ENCODE measurements around the gene OGDH.

The OGDH gene

GRCh38 chr7:44599222-44599621, 7.2 kb upstream of the OGDH start:
- H3K27ac Mint-ChIP-seq: no peak overlapping the region

GRCh38 chr7:44602576-44602910, 3.9 kb upstream of the OGDH start:
- Mint-ChIP-seq H3K36me3 (ENCODE audit: low read depth) (peaks cover 7% of the 10 kb centered on the region), H3K27me3 (no peaks in the 10 kb centered on the region), H3K9me3 (no peaks in the 10 kb centered on the region), H3K4me1 (ENCODE audit: low read depth) (peaks cover 18% of the 10 kb centered on the region), H3K27ac (no peak overlapping the region), H3K4me3 (no peak overlapping the region)

More at GRCh38 chr7:44599222-44599621, 7.2 kb upstream of the OGDH start:
- H3K9me3 Mint-ChIP-seq: no peaks in the 10 kb centered on the region
- H3K4me3 Mint-ChIP-seq: no peak overlapping the region
- no peaks in the 10 kb centered on the region for H3K4me1 Mint-ChIP-seq (ENCODE audit: low read depth)
- H3K27me3 Mint-ChIP-seq: no peaks in the 10 kb centered on the region
- no peaks in the 10 kb centered on the region for H3K36me3 Mint-ChIP-seq (ENCODE audit: low read depth)

GRCh38 chr7:44603193-44603592, 3.2 kb upstream of the OGDH start:
- H3K27me3 Mint-ChIP-seq: no peaks in the 10 kb centered on the region
- H3K9me3 Mint-ChIP-seq: no peaks in the 10 kb centered on the region
- no peak overlapping the region for H3K27ac Mint-ChIP-seq
- no peak overlapping the region for H3K4me3 Mint-ChIP-seq
- peaks cover 8% of the 10 kb centered on the region for H3K36me3 Mint-ChIP-seq (ENCODE audit: low read depth)
- peaks cover 23% of the 10 kb centered on the region for H3K4me1 Mint-ChIP-seq (ENCODE audit: low read depth)

DNA sequence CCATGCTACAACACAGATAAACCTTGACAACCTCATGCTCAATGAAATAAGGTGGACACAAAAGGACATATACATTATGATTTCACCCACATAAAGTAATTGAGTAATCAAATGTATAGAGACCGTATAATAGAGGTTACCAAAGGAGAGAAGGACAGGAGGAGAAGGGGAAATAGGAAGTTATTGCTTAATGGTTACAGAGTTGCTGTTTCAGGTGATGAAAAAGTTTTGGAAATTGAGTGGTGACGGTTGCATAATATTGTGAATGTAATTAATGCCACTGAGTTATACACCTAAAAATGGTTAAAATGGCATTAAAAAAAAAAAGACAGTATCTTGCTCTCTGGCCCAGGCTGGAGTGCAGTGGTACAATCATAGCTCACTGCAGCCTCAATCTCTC, 1.5 kb upstream of the OGDH start:
- H3K9me3 Mint-ChIP-seq: no peaks in the 10 kb centered on the region
- peaks cover 41% of the 10 kb centered on the region for H3K4me1 Mint-ChIP-seq (ENCODE audit: low read depth)
- H3K36me3 Mint-ChIP-seq (ENCODE audit: low read depth): peaks cover 11% of the 10 kb centered on the region
- H3K27me3 Mint-ChIP-seq: no peaks in the 10 kb centered on the region
- peak overlapping the region; percentile 49 for H3K27ac Mint-ChIP-seq
- no peak overlapping the region for H3K4me3 Mint-ChIP-seq

GRCh38 chr7:44607141-44608068, 978 bp downstream of the OGDH start:
- no peaks in the 10 kb centered on the region for H3K9me3 Mint-ChIP-seq
- H3K4me3 Mint-ChIP-seq: peak overlapping the region; percentile 93
- peaks cover 54% of the 10 kb centered on the region for H3K4me1 Mint-ChIP-seq (ENCODE audit: low read depth)
- H3K27ac Mint-ChIP-seq: peak overlapping the region; percentile 97
- no peaks in the 10 kb centered on the region for H3K27me3 Mint-ChIP-seq
- H3K36me3 Mint-ChIP-seq (ENCODE audit: low read depth): peaks cover 17% of the 10 kb centered on the region

DNA sequence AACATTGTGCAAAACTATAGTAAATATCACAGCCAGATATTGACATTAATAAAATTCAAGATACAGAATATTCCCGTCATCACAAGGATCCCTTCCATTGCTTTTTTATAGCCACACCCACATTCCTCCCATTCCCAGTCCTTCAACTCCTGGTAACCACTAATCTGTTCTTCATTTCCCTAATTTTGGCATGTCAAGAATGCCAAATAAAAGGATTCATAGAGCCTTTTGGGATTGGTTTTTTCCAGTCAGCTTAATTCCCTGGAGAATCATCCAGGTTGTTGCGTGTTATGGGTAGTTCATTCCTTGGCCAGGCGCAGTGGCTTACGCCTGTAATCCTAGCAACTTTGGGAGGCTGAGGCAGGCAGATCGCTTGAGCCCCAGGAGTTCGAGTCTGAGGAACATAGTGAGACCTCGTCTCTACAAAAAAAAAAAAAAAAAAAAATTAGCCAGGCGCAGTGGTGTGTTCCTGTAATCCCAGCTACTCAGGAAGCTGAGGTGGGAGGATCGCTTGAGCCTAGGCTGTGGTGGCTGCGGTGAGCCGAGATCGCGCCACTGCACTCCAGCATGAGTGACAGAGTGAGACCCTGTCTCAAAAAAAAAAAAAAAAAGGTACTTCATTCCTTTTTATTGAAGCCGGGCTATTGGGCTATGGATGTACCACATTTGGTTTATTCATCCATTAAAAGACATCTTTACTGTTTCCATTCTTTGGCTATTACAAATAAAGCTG, 2.7 kb downstream of the OGDH start:
- H3K27ac Mint-ChIP-seq: peak overlapping the region; percentile 61
- H3K9me3 Mint-ChIP-seq: no peaks in the 10 kb centered on the region
- peak overlapping the region; percentile 49 for H3K4me3 Mint-ChIP-seq
- peaks cover 18% of the 10 kb centered on the region for H3K36me3 Mint-ChIP-seq (ENCODE audit: low read depth)
- no peaks in the 10 kb centered on the region for H3K27me3 Mint-ChIP-seq
- peaks cover 59% of the 10 kb centered on the region for H3K4me1 Mint-ChIP-seq (ENCODE audit: low read depth)

- peaks cover 24% of the 10 kb centered on the region for H3K36me3 Mint-ChIP-seq (ENCODE audit: low read depth)
- H3K27me3 Mint-ChIP-seq: no peaks in the 10 kb centered on the region
- no peaks in the 10 kb centered on the region for H3K9me3 Mint-ChIP-seq
- H3K27ac Mint-ChIP-seq: no peak overlapping the region
- no peak overlapping the region for H3K4me3 Mint-ChIP-seq
- H3K4me1 Mint-ChIP-seq (ENCODE audit: low read depth): peaks cover 65% of the 10 kb centered on the region
Observed at GRCh38 chr7:44609829-44610228, 3.4 kb downstream of the OGDH start.

DNA sequence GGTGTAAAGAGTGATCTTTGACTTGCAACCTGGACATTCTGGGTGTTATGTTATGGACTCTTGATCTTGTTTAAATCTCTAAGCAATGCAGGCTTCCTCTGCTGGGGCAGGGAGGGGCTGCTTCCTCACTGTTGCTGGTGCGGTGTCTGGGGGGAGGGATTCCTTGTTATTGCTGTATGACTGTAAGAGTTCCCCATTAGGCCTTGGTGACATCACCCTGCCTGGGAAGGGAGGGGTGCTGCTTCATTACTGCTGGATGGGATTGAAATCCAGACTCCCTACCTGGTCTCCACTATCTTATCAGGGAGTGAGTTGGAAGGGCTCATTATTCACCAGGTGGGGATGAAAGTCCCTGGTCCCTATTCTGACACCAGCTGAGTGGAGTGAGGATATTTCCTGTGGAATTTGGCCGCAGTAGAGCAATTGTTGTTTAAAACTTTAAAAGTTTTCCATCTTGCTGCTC, 8.8 kb downstream of the OGDH start:
- peaks cover 72% of the 10 kb centered on the region for H3K4me1 Mint-ChIP-seq (ENCODE audit: low read depth)

GRCh38 chr7:44615793-44616192, 9.4 kb downstream of the OGDH start:
- Mint-ChIP-seq H3K9me3 (no peaks in the 10 kb centered on the region), H3K36me3 (ENCODE audit: low read depth) (peaks cover 34% of the 10 kb centered on the region), H3K4me1 (ENCODE audit: low read depth) (peaks cover 75% of the 10 kb centered on the region), H3K4me3 (no peak overlapping the region), H3K27ac (peak overlapping the region; percentile 68), H3K27me3 (no peaks in the 10 kb centered on the region)

More for the DNA sequence above, 8.8 kb downstream of the OGDH start:
- no peak overlapping the region for H3K4me3 Mint-ChIP-seq
- H3K27ac Mint-ChIP-seq: peak overlapping the region; percentile 63
- no peaks in the 10 kb centered on the region for H3K27me3 Mint-ChIP-seq
- peaks cover 30% of the 10 kb centered on the region for H3K36me3 Mint-ChIP-seq (ENCODE audit: low read depth)
- H3K9me3 Mint-ChIP-seq: no peaks in the 10 kb centered on the region

GRCh38 chr7:44616545-44616944, 10.1 kb downstream of the OGDH start:
- Mint-ChIP-seq H3K36me3 (ENCODE audit: low read depth) (peaks cover 41% of the 10 kb centered on the region), H3K27me3 (no peaks in the 10 kb centered on the region), H3K4me1 (ENCODE audit: low read depth) (peaks cover 82% of the 10 kb centered on the region), H3K9me3 (no peaks in the 10 kb centered on the region), H3K27ac (no peak overlapping the region), H3K4me3 (no peak overlapping the region)

GRCh38 chr7:44617225-44617890, 10.9 kb downstream of the OGDH start:
- H3K4me3 Mint-ChIP-seq: peak overlapping the region; percentile 58

DNA sequence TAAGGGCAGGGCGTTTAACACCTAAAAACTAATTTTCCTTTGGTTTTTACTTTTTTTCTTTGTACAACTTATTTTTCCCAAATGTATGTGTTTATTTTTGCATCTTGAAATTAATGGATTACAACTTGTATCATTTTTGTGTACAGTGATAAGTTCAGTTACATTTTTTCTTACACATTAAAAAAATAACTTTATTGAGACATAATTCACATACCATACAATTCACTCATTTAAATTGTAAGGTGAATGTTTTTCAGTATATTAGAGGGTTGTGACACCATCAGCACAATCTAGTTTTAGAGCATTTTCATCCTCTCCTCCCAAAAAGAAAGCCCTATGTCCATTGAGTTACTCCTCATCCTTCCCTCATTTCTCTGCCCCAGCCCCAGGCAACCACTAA, 11.6 kb downstream of the OGDH start:
- peak overlapping the region; percentile 58 for H3K4me3 Mint-ChIP-seq
- H3K9me3 Mint-ChIP-seq: no peaks in the 10 kb centered on the region
- no peaks in the 10 kb centered on the region for H3K27me3 Mint-ChIP-seq
- H3K27ac Mint-ChIP-seq: peak overlapping the region; percentile 90
- peaks cover 89% of the 10 kb centered on the region for H3K4me1 Mint-ChIP-seq (ENCODE audit: low read depth)
- peaks cover 35% of the 10 kb centered on the region for H3K36me3 Mint-ChIP-seq (ENCODE audit: low read depth)

More at GRCh38 chr7:44617225-44617890, 10.9 kb downstream of the OGDH start:
- H3K27ac Mint-ChIP-seq: peak overlapping the region; percentile 90
- peaks cover 83% of the 10 kb centered on the region for H3K4me1 Mint-ChIP-seq (ENCODE audit: low read depth)
- no peaks in the 10 kb centered on the region for H3K9me3 Mint-ChIP-seq
- H3K36me3 Mint-ChIP-seq (ENCODE audit: low read depth): peaks cover 35% of the 10 kb centered on the region
- no peaks in the 10 kb centered on the region for H3K27me3 Mint-ChIP-seq

DNA sequence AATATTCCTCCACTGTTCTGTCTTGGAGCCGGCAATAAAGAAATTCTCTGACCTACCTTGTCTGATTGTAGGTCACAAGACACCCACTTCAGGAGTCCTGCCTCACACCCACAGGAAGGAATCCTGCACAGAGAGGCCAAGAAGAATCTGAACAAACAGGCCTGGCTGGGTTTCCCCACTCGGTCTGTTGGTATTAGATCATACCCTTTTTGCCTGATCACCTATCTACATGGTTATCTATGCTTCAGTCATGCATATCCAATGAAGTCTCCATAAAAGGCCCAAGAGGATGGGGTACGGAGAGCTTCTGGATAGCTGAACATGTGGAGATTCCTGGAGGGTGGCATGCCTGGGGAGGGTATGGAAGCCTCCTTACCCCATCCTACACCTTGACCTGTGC, 12.3 kb downstream of the OGDH start:
- H3K27ac Mint-ChIP-seq: peak overlapping the region; percentile 90
- H3K4me1 Mint-ChIP-seq (ENCODE audit: low read depth): peaks cover 93% of the 10 kb centered on the region
- peak overlapping the region; percentile 49 for H3K4me3 Mint-ChIP-seq

GRCh38 chr7:44621034-44621749, 14.8 kb downstream of the OGDH start:
- peaks cover 49% of the 10 kb centered on the region for H3K36me3 Mint-ChIP-seq (ENCODE audit: low read depth)
- H3K9me3 Mint-ChIP-seq: no peaks in the 10 kb centered on the region
- H3K4me3 Mint-ChIP-seq: no peak overlapping the region
- peaks cover 89% of the 10 kb centered on the region for H3K4me1 Mint-ChIP-seq (ENCODE audit: low read depth)
- peak overlapping the region; percentile 39 for H3K27ac Mint-ChIP-seq
- no peaks in the 10 kb centered on the region for H3K27me3 Mint-ChIP-seq

More for the DNA sequence above, 12.3 kb downstream of the OGDH start:
- Mint-ChIP-seq H3K9me3 (no peaks in the 10 kb centered on the region), H3K36me3 (ENCODE audit: low read depth) (peaks cover 35% of the 10 kb centered on the region), H3K27me3 (no peaks in the 10 kb centered on the region)

All from stimulated activated naive CD8-positive, alpha-beta T cell treated with anti-CD3 and anti-CD28 coated beads, Interleukin-15, Interleukin-2, amounts not matched to agents 100 ng/mL and 50 ng/mL, for 24 hours (primary cell).